HG03045 (cell line): ENCODE data around the gene FADS6.
A peak's percentile ranks its signal among the peaks of the same experiment; 100 is the strongest.

Experiments used
- ATAC-seq: cut with Tn5 transposase; IDR thresholded peaks from one replicate; pipeline ENCODE4 v1.9.1; 2021; ENCODE audit warnings: mild to moderate bottlenecking, moderate library complexity; ENCODE audit not compliant: unreplicated experiment

Gene FADS6

GRCh38 chr17:74892013-74892841 lies 1.2 kb downstream of the FADS6 start:
- ATAC-seq, result no peak

- ATAC-seq, result no peak
Observed at GRCh38 chr17:74890554-74890953, 2.9 kb downstream of the FADS6 start.

- no peak for ATAC-seq
Observed at GRCh38 chr17:74888469-74888868, 5.0 kb downstream of the FADS6 start.

- ATAC-seq, result no peak
Observed at GRCh38 chr17:74883241-74883745, 10.1 kb downstream of the FADS6 start.

- ATAC-seq, result no peak
Observed at GRCh38 chr17:74882517-74883240, 10.8 kb downstream of the FADS6 start.

- no peak for ATAC-seq
Observed at GRCh38 chr17:74881073-74881472, 12.4 kb downstream of the FADS6 start.

- no peak for ATAC-seq
Observed at GRCh38 chr17:74879308-74879707, 14.1 kb downstream of the FADS6 start.

GRCh38 chr17:74878658-74879057 lies 14.8 kb downstream of the FADS6 start:
- no peak for ATAC-seq

- no peak for ATAC-seq
Observed at GRCh38 chr17:74877592-74878548, 15.6 kb downstream of the FADS6 start.

- no peak for ATAC-seq
Observed at GRCh38 chr17:74875977-74876593, 17.3 kb downstream of the FADS6 start.

- no peak for ATAC-seq
Observed at GRCh38 chr17:74875155-74875976, 18.1 kb downstream of the FADS6 start.

GRCh38 chr17:74874615-74875037 lies 18.8 kb downstream of the FADS6 start:
- ATAC-seq, result no peak

GRCh38 chr17:74873874-74874614 lies 19.4 kb downstream of the FADS6 start:
- no peak for ATAC-seq

- peak; percentile 89 for ATAC-seq
Observed at GRCh38 chr17:74873037-74873873, 20.2 kb downstream of the FADS6 start.

GRCh38 chr17:74872313-74873036 lies 21.0 kb downstream of the FADS6 start, which contains the start of gene FDXR:
Gene FDXR, minus strand, starts transcription at chr17:74872994. Its CDS starts 50 bp downstream, at chr17:74872944.
- peak; percentile 12 for ATAC-seq

- no peak for ATAC-seq
Observed at GRCh38 chr17:74871356-74872076, 21.9 kb downstream of the FADS6 start.
